H1 (cell line): ENCODE data around the gene MYH10.

Experiments used
- CEBPB ChIP-seq: IDR thresholded peaks from 2 replicates; pipeline ENCODE4 v1.6.1; 2012; ENCODE audit warnings: low read depth, low read length
- CHD2 ChIP-seq: IDR thresholded peaks from 2 replicates; pipeline ENCODE4 v1.6.1; 2012; ENCODE audit warnings: low read length, improper control_type of control experiment
- CTCF ChIP-seq, 3 experiments: IDR thresholded peaks; 1 replicate in 2 of 3; 2 replicates in 1 of 3; pipeline versions ENCODE4 v1.5.1 to v1.6.1; 2011; ENCODE audit warnings: low read length in 3 of 3, mild to moderate bottlenecking in 3 of 3, inconsistent platforms in 2 of 3, low read depth in 1 of 3, moderate library complexity in 1 of 3; ENCODE audit not compliant: insufficient read depth in 1 of 3; ENCODE audit errors: control extremely low read depth in 1 of 3
- E2F6 ChIP-seq: IDR thresholded peaks from 2 replicates; pipeline ENCODE4 v1.6.1; 2012; ENCODE audit warnings: inconsistent platforms
- EGR1 ChIP-seq: IDR thresholded peaks from 2 replicates; pipeline ENCODE4 v1.6.1; 2011; ENCODE audit warnings: low read depth, low read length, borderline replicate concordance
- GABPA ChIP-seq: IDR thresholded peaks from 2 replicates; pipeline ENCODE4 v1.6.1; 2011; ENCODE audit warnings: mild to moderate bottlenecking, low read length, moderate library complexity, borderline replicate concordance; ENCODE audit not compliant: insufficient read depth
- POLR2A ChIP-seq, 2 experiments: IDR thresholded peaks; 1 replicate in 1 of 2; 2 replicates in 1 of 2; pipeline ENCODE4 v1.6.1; 2011; ENCODE audit warnings: low read depth in 2 of 2, low read length in 2 of 2, mild to moderate bottlenecking in 2 of 2; ENCODE audit errors: control extremely low read depth in 1 of 2
- SIN3A ChIP-seq, 2 experiments: IDR thresholded peaks in 1 of 2; conservative IDR thresholded peaks in 1 of 2; 2 replicates each; pipeline ENCODE4 v1.6.1; 2011 to 2012; ENCODE audit warnings: low read length in 2 of 2, improper control_type of control experiment in 1 of 2, low read depth in 1 of 2, mild to moderate bottlenecking in 1 of 2
- YY1 ChIP-seq: IDR thresholded peaks from 2 replicates; pipeline ENCODE4 v1.6.1; 2011; ENCODE audit warnings: low read depth, mild to moderate bottlenecking, low read length

GRCh38 chr17:8479431-8479947 lies 151.0 kb downstream of the MYH10 start:
- no peak for TF ChIP-seq CTCF (IDR thresholded peaks at IDR 0.05; ENCODE audit: control extremely low read depth in 1 of 3, insufficient read depth in 1 of 3, low read depth in 1 of 3, low read length in 3 of 3)
- TF ChIP-seq EGR1, result no peak
- no peak for TF ChIP-seq E2F6
- TF ChIP-seq SIN3A (conservative IDR thresholded peaks at IDR 0.05 in 1 of 2, IDR thresholded peaks at IDR 0.05 in 1 of 2; ENCODE audit: low read depth in 1 of 2, low read length in 2 of 2), result no peak
- no peak for TF ChIP-seq GABPA
- TF ChIP-seq YY1, result no peak
- TF ChIP-seq CHD2, result no peak
- no peak for TF ChIP-seq POLR2A (IDR thresholded peaks at IDR 0.05; ENCODE audit: control extremely low read depth in 1 of 2, low read depth in 2 of 2, low read length in 2 of 2)
- no peak for TF ChIP-seq CEBPB
